HG03159 (cell line): ENCODE data around the gene CNIH2.

ENCODE experiments used
- ATAC-seq: cut with Tn5 transposase; IDR thresholded peaks from one replicate; pipeline ENCODE4 v1.9.1; 2021; ENCODE audit warnings: mild to moderate bottlenecking, moderate library complexity; ENCODE audit not compliant: unreplicated experiment

The CNIH2 gene

DNA sequence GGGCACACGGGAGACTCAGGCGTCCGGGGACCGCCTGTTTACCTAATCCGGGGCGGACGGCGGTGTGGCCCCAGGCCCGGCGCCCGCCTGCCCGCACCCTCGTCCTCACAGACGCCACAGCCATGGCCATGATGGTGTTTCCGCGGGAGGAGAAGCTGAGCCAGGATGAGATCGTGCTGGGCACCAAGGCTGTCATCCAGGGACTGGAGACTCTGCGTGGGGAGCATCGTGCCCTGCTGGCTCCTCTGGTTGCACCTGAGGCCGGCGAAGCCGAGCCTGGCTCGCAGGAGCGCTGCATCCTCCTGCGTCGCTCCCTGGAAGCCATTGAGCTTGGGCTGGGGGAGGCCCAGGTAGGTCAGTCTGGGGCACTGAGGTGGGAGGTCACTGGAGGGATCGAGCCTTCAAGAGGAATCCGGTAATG lies 19.5 kb upstream of the CNIH2 start:
- no peak for ATAC-seq

DNA sequence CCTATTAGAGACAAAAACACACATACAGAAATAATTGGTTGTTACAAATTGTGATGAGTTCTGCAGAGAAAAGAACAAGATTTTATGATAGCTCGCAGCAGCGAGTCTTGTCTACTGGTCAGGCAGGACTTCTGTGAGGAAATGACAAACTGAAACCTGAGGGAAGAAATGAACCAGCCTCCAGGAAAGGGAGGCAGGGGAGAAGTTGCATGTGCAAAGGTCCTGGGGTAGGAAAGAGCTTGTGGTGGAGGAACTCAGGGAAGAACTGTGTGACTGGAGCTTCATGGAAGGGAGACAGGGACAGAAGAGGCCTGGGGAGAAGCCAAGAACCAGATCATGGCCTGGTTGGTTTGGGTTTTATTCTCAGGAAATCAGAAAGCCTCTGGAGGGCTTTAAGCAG lies 18.8 kb upstream of the CNIH2 start:
- no peak for ATAC-seq

DNA sequence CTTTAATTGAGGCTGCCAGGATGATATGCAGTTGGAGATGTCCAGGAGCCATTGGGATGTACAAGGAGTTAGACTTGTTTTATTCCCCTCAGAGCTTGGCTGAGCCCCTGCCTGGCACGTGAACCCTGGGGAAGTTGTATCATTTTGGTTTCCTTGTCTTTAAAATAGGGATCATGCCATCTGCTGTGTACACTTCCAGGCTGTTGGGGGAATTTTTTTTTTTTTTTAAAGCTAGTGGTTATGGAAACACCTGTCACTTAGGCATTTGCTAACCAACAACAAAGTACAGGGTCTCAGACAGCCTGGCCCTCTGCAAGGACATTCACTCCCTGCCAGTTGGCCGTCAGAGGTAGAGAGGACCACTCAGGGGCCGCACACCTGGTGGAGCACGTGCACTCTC lies 18.0 kb upstream of the CNIH2 start:
- no peak for ATAC-seq

DNA sequence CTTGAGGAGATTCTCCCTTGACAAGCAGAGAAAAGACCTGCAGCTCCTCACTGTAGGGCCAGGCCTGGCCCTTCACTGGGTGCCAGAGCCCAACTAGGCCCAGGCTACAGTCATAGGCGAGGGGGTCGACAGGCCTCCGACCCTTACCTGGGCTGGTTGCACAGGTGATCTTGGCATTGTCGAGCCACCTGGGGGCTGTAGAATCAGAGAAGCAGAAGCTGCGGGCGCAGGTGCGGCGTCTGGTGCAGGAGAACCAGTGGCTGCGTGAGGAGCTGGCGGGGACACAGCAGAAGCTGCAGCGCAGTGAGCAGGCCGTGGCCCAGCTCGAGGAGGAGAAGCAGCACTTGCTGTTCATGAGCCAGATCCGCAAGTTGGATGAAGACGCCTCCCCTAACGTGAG lies 16.4 kb upstream of the CNIH2 start:
- no peak for ATAC-seq

DNA sequence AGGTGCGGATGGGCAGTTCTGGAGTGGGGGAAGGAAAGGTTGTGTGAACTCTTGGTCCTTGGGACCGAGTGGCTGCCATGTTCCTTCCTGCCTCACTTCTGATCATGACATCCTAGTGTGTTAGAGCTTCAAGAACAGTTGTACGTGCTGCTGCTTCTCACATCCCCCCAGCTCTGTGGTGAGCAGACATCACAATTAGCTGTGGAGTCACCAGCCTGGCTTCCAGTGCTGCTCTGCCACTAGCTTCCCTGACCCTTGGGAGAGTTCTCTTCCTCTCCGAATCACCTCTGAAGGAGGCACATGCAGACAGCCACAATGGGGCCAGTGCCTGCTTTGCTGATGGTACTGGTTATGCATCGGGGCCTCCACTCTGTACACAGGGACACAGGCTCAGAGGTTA lies 15.8 kb upstream of the CNIH2 start:
- no peak for ATAC-seq

DNA sequence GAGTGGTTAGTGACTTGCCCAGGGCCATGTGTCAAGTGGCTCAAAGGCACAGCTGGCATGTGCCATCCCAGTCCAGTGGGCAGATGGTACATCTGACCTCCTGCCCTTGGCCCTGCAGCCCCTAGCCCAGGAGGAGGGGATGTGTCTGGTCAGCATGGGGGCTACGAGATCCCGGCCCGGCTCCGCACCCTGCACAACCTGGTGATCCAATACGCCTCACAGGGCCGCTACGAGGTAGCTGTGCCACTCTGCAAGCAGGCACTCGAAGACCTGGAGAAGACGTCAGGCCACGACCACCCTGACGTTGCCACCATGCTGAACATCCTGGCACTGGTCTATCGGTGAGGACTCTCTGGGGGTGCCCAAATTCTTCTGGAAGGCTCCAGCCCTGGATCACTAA lies 15.3 kb upstream of the CNIH2 start:
- ATAC-seq, result no peak

DNA sequence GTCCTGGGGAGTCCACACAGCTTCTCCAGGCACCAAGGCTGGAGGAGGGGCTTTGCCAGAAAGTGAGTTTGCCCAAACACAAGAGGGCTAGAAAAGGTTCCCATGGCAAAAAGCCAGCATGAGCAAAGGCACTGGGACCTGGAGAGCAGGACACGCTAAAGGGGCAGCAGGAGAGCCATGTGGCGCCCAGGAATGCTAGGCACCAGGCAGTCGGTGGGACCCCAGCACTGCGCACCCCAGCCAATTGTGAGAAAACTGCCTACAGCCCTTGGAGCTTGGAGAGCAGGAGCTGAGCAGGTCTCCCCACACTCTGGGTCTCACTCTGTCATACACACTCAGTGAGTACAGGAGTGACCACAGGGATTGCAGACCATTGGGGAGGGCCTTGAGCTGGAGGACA lies 14.7 kb upstream of the CNIH2 start:
- ATAC-seq, result no peak

DNA sequence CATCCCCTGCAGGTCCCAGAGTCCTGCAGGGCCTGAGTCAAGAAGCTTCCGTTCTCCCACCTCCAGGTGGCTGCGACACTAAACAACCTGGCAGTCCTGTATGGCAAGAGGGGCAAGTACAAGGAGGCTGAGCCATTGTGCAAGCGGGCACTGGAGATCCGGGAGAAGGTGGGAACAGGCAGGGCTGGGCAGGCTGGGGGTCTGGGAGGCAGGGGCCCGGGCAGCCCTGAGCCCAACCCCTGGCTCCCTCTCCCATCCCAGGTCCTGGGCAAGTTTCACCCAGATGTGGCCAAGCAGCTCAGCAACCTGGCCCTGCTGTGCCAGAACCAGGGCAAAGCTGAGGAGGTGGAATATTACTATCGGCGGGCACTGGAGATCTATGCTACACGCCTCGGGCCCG lies 14.2 kb upstream of the CNIH2 start:
- ATAC-seq, result no peak

DNA sequence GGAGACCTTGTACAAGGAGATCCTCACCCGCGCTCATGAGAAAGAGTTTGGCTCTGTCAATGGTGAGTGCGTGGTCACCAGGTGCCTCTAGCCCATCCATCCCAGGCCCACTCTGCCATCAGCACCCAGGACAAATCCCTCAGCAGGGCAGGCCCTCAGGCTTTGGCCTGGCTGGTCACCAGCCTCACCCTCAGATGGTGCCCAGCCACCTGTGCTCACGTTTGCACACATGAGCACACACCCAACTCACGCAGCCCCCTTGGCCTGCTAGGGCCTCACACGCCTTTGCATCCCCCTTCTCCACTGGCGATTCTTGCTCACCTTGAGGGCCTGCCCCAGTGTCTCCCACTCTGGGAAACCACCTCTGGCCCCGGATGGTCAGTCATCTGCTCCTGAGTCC lies 13.6 kb upstream of the CNIH2 start:
- ATAC-seq, result no peak

DNA sequence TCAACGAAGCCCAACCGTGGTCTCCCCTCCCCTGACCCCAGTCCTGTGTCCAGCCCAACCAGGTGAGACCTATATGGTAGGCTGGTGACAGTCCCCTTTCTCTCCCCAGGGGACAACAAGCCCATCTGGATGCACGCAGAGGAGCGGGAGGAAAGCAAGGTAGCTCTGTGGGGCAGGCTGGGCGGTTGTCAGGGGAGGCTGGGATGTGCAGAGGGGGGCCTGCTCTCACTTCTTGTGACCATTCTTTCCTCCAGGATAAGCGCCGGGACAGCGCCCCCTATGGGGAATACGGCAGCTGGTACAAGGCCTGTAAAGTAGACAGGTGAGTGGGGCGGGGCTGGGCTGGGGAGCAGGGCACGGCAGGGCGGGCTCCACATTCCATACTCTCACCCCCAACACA lies 13.1 kb upstream of the CNIH2 start:
- no peak for ATAC-seq

DNA sequence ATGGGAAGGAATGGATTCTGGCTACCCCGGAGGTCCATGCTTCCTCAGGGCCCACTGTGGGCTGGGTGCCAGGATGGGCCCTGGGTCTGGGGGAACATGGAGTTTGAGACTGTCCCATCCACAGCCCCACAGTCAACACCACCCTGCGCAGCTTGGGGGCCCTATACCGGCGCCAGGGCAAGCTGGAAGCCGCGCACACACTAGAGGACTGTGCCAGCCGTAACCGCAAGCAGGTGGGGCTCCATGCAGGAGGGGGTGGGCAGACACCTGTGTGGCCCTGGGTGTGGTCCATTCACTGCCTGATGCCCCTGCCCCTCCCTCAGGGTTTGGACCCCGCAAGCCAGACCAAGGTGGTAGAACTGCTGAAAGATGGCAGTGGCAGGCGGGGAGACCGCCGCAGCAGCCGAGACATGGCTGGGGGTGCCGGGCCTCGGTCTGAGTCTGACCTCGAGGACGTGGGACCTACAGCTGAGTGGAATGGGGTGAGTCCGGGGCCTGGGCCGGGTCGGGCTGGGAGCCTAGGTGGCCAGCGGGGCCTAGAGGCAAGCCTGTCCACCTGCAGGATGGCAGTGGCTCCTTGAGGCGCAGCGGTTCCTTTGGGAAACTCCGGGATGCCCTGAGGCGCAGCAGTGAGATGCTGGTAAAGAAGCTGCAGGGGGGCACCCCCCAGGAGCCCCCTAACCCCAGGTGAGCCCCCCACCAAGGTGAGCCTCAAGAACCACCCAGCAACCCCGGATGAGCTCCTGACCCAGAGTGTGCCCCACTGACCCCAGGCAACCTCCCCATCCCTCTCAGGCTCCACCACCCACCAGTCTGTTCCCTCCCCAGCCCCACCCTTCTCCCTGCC lies 12.2 kb upstream of the CNIH2 start:
- ATAC-seq, result no peak

DNA sequence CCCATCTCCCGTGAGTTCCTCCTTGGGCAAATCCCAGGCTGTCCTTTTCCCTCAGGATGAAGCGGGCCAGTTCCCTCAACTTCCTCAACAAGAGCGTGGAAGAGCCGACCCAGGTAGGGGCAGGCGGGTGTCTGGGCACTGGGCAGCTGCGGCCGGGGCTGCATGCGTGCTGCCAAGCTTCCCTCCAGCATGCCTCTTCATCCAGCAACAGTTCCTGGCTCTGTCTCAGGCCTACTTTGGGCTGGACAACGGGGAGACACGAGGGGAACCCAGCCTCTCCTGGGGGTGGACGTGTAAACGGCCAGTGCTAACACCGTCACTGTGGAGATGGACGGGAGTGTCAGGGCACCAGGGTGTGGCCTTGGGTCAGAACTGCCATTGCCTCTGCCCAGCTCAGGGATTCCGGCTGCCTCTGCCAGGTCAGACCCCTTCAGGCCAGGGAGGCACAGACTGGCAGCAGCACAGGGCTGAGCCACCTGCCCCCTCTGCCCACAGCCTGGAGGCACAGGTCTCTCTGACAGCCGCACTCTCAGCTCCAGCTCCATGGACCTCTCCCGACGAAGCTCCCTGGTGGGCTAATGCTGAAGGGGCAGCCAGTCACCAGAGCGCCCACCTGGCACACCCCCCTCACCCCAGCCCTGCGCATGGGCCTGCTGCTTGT lies 11.5 kb upstream of the CNIH2 start:
- no peak for ATAC-seq

DNA sequence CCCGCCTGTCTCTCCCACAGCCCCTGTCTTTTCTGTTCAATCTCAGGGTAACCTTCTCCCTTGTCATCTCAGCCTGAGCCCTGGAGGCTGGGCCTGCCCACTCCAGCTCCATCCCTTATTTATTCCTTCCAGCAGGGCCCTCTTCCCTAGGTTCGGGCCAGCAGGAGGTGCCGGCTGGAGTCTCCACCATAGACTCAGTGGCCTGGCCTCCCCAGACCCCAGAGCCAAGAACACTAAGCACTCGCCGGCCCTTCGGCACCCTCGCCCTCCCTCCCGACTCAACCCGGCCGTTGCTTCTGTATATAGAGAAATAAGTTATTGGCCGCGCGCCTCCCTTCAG lies 11.0 kb upstream of the CNIH2 start:
- no peak for ATAC-seq

DNA sequence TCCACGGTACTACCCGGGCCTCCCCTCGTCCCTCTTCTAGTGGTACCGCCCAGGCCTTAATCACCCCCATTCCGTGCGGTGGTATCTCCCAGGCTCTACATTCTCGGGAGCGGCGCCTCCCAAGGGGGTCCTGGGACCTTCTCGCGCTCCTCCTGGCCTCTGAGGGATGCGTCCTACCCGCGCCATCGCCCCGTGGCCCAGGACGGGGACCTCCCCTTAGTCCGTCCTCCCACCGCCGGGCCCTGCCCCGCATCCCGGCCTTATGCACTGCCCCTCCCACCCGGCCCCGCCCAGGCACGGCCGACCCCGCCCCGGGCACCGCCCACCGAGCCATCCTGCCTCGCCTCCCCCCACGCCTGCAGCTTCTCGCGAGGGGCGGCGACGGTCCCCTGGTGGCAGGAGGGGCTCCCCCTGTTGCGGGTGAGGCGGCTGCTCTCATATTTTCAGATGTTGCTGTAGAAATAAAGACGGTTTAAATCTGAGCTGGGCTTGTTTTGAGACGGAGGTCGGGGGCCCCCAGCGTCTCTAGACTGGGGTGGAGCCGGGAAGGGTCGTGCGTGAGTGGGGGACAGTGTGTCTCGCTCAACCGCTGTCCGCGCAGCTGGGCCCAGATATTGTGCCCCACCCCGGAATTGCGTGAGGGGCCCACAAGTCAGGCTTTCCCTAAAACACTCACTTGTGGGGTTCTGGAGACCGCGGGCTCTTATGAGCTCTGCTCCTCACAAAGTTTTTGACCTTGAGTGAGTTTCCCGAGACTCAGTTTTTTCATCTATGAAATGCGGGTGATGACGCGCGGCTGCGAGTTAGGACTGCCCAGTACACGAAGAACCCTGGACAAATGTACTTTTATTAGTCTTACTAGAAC lies 10.4 kb upstream of the CNIH2 start:
- peak; percentile 42 for ATAC-seq

DNA sequence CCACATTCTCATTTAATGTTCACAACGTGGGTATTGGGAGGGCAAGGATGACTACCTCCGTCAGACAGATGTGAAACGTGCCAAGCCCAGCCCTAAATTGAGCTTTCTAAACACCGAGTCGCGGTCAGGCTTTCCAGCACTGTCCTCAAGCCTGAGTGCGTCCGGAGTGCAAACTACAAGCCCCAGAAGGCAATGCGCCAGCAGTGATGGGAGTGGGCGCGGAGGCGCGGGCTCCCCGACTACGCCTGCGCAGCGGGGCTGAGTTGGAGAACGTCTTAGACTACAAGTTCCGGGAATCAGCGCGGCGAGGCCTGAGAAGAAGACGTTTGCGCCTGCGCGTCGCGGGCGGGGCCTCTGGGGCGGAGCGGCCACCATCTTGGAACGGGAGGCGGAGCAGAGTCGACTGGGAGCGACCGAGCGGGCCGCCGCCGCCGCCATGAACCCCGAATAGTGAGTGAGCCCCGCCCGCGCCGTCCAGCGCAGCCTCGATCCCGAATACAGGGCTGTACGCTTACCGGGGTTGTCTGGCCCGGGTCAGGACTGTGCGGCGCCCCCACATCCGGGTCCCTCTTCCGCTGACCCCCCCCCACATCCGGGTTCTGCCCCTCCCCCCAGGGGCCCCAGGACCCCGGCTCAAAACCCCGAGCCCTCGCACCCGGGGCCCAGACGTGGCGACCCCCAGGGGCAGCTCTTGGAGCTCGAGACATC lies 9.6 kb upstream of the CNIH2 start, which contains the start of gene RAB1B:
Gene RAB1B (plus strand): TSS at position 396 of the 708 bp plus-strand sequence. CDS start 41 bp downstream, at position 437.
- ATAC-seq, result peak; percentile 76

DNA sequence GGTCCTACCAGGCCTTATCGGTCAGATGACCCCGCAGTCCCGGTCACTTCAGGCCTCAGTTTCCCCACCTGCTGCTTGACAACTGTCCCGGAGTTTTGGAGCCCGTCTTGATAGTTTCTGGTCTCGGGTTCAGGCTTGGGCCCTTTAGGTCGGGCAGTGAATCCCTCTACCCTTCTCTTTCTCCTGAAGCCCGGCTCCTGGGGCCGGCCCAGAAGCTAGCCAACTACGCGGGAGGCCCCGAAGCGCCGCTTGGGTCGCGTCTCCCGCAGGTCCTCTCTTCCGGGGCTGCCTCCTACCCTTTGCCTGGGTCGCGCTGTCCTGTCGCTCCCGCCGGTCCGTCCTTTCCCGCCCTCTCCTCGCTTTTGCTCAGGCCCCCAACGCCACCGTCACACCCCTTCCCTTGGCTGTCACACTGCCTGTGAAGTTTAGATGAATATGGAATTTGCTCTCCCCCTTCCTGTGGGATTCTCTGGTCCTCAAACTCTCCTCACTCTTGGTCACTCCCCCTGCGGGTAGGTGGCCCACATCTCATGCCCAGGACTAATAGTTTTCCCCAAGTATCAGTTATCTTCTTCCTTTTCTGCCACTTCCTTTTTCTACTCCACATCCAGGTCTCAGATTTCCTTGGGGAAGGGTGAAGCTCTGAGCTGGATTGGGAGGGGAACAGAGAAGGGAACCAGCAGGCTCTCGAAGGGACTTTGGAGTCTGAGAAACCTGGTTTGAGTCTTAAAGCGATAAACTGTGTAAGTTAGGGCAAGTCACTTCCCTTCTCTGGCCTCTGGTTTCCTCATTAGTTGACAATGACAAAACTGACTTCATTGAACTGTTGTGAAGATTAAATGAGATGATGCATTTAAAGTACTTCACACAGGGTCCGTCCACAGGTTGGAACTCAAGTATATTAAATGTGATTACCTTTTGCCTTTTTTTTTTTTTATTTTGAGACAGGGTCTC lies 8.7 kb upstream of the CNIH2 start:
- ATAC-seq, result no peak

DNA sequence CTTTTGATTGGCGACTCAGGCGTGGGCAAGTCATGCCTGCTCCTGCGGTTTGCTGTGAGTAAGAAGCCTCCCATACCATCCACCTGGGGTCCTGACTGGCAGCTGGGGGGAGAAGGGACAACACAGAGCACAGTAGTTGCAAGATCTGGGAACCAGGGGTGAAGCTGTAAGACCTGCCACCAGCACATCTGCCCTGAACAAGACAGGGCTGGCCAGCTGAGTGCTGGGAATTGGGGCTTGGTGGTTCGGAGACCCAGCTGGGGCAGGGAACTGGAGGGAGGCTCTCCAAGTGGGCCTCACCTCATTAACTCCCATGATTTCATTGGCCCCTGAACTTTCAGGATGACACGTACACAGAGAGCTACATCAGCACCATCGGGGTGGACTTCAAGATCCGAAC lies 6.2 kb upstream of the CNIH2 start:
- ATAC-seq, result no peak

DNA sequence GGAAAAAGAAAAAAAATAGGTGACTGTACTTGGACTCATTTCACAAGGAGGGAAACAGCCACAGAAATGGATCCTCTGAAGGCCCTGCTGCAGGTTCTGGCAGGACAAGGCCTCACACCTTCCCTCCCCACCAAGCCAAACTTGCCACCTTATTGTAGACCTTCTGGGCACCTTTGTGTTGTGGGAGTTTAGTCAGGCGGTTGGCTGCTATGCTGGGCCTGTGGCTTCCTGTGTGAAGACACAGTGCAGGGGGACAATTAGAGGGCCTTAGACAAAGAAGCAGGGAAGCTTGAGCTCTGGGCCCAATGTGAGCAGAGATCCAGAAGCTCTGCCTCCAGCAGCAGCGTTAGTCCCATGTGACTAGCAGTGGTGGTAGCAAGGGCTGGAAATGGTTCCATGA lies 5.4 kb upstream of the CNIH2 start:
- no peak for ATAC-seq

DNA sequence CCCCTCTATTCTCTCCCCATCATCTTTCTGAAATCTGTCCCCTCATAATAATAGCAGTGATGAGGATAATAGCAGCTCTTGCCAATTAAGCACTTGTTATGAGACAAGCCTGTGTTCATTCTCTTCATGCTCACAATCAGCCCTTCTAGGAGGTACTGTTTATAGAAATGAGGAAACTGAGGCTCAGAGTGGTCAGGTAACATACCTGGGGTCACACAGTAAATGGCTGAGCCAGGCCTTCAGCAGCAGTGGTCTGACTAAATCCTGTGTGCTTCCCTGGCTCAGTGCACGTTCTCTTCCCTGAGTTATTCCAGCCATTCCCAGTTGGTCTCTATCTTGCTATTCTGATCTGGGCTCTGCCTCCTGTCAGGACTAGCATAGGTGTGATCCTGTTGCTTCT lies 3.8 kb upstream of the CNIH2 start:
- ATAC-seq, result no peak

DNA sequence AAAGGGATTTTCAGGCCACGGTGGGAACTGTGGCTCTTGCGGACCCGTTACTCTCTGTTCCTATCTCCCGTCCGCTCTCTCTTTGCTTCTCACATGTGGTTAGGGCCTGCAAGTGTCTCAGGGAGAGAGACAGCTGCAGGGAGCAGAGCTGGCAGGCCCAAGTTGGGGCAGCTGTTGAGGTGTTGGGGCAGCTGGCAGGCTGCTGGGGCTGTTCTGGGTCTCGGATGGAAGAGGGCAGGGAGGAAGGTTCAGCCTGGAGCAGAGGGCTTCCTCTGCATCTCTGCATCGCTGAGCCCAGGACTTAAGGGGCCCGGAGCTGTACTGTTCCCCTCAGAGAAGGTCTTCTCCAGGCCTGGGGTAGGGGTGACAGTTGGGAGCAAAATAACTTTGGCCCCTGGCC lies 2.6 kb upstream of the CNIH2 start:
- ATAC-seq, result no peak
